GM21576 (cell line): ENCODE data around the gene CDKL1.
"Not testable (repeated sequence)": the region's sequence is repeated elsewhere in the genome, so short reads cannot be mapped to it uniquely, and the experiment has no call there.

Experiments used
- ATAC-seq: cut with Tn5 transposase; IDR thresholded peaks from one replicate; pipeline ENCODE4 v1.9.1; 2021; ENCODE audit warnings: mild to moderate bottlenecking, moderate library complexity; ENCODE audit not compliant: unreplicated experiment

Gene CDKL1

GRCh38 chr14:50359631-50360030 lies 37.0 kb downstream of the CDKL1 start:
- ATAC-seq = no peak

GRCh38 chr14:50357753-50358395 lies 38.8 kb downstream of the CDKL1 start:
- ATAC-seq = no peak

- ATAC-seq = no peak
These were observed 39.6 kb downstream of the CDKL1 start for GRCh38 chr14:50357124-50357523.

GRCh38 chr14:50356283-50356682 lies 40.4 kb downstream of the CDKL1 start:
- not testable (repeated sequence) for ATAC-seq

GRCh38 chr14:50355692-50356091 lies 41.0 kb downstream of the CDKL1 start:
- ATAC-seq = no peak

- ATAC-seq = no peak
These were observed 42.2 kb downstream of the CDKL1 start for GRCh38 chr14:50354527-50354926.

- ATAC-seq = no peak
These were observed 43.6 kb downstream of the CDKL1 start for GRCh38 chr14:50353126-50353525.

GRCh38 chr14:50352584-50352983 lies 44.1 kb downstream of the CDKL1 start:
- no peak for ATAC-seq

GRCh38 chr14:50350975-50351374 lies 45.7 kb downstream of the CDKL1 start:
- no peak for ATAC-seq

GRCh38 chr14:50348933-50349332 lies 47.7 kb downstream of the CDKL1 start:
- no peak for ATAC-seq

GRCh38 chr14:50347521-50347920 lies 49.2 kb downstream of the CDKL1 start:
- ATAC-seq = no peak

GRCh38 chr14:50345846-50346422 lies 50.7 kb downstream of the CDKL1 start:
- no peak for ATAC-seq

- ATAC-seq = no peak
These were observed 51.7 kb downstream of the CDKL1 start for GRCh38 chr14:50344876-50345563.

GRCh38 chr14:50344116-50344775 lies 52.4 kb downstream of the CDKL1 start:
- peak; percentile 76 for ATAC-seq

GRCh38 chr14:50343434-50343833 lies 53.2 kb downstream of the CDKL1 start:
- no peak for ATAC-seq

- ATAC-seq = peak; percentile 48
These were observed 54.2 kb downstream of the CDKL1 start for GRCh38 chr14:50342221-50343078.

- no peak for ATAC-seq
These were observed 55.7 kb downstream of the CDKL1 start for GRCh38 chr14:50340963-50341362.

- no peak for ATAC-seq
These were observed 56.6 kb downstream of the CDKL1 start for GRCh38 chr14:50340045-50340444.

- ATAC-seq = no peak
These were observed 57.4 kb downstream of the CDKL1 start for GRCh38 chr14:50339178-50339804.

GRCh38 chr14:50338587-50338986 lies 58.1 kb downstream of the CDKL1 start:
- ATAC-seq = no peak
